H1 (cell line): ENCODE measurements around the gene USHBP1. TPM values are rescaled to one million over a fixed set of nuclear protein-coding genes. Genes with fewer than 3 reads are reported as not detected.
A peak's percentile ranks its signal among the peaks of the same experiment; 100 is the strongest.

ENCODE experiments used
- CTCF ChIA-PET: fragments of 300-600 bp; sonication (Branson Sonifier 250); formaldehyde crosslinking; loops from one replicate; lab custom pipeline; 2021; ENCODE audit not compliant: partially characterized antibody; lab: Charles Lee
- POLR2A ChIA-PET: fragments of 300-600 bp; sonication (Branson Sonifier 250); formaldehyde crosslinking; loops from one replicate; lab custom pipeline; 2021; ENCODE audit warnings: inconsistent platforms; ENCODE audit not compliant: partially characterized antibody; lab: Charles Lee
- DNase-seq, 2 experiments: peaks; one replicate each; pipeline versions ENCODE4 v3.0.0 to v3.0.0-alpha.2; 2010 to 2022; ENCODE audit warnings: low spot score in 2 of 2, low read depth in 1 of 2, mixed read lengths in 1 of 2
- FAIRE-seq: peaks from 2 replicates; lab custom pipeline; 2011; peaks lifted over from hg19 to GRCh38; lab: Jason Lieb, UNC
- H2AFZ ChIP-seq: 2 replicates; pipeline ENCODE4 v1.8.1; 2012; ENCODE audit warnings: low read length, inconsistent platforms
- H2AK5ac ChIP-seq: 2 replicates; pipeline ENCODE4 v1.6.1; 2013; ENCODE audit warnings: low read depth, low read length
- H2BK120ac ChIP-seq: replicated peaks from 2 replicates; pipeline ENCODE3; 2013; ENCODE audit warnings: low read depth, low read length, inconsistent platforms
- H2BK12ac ChIP-seq: 2 replicates; pipeline ENCODE4 v1.6.1; 2013; ENCODE audit warnings: low read depth, low read length
- H2BK15ac ChIP-seq: 2 replicates; pipeline ENCODE4 v1.6.1; 2013; ENCODE audit warnings: low read length
- H2BK20ac ChIP-seq: 2 replicates; pipeline ENCODE4 v1.6.1; 2013; ENCODE audit warnings: low read length
- H2BK5ac ChIP-seq: 2 replicates; pipeline ENCODE4 v1.6.1; 2013; ENCODE audit warnings: low read depth, low read length
- H3K14ac ChIP-seq: 2 replicates; pipeline ENCODE4 v1.6.1; 2013; ENCODE audit warnings: inconsistent platforms; ENCODE audit not compliant: insufficient read length
- H3K18ac ChIP-seq: 2 replicates; pipeline ENCODE4 v1.6.1; 2013; ENCODE audit warnings: low read length; ENCODE audit errors: extremely low read depth
- H3K23ac ChIP-seq: 2 replicates; pipeline ENCODE4 v1.6.1; 2013; ENCODE audit warnings: inconsistent platforms; ENCODE audit not compliant: insufficient read length
- H3K23me2 ChIP-seq: 2 replicates; pipeline ENCODE4 v1.6.1; 2013; ENCODE audit warnings: low read depth, low read length
- H3K27ac ChIP-seq: 2 replicates; pipeline ENCODE4 v1.6.1; 2011; ENCODE audit warnings: low read depth, low read length, inconsistent platforms
- H3K27me3 ChIP-seq, 4 experiments: replicated peaks in 1 of 4; 1 replicate in 1 of 4; 2 replicates in 3 of 4; pipeline versions ENCODE4 v1.6.1 to v1.8.1; 2011 to 2013; ENCODE audit warnings: low read length in 3 of 4, mild to moderate bottlenecking in 3 of 4, inconsistent platforms in 2 of 4, mixed read lengths in 2 of 4, moderate library complexity in 1 of 4; ENCODE audit not compliant: control insufficient read depth in 3 of 4, insufficient read depth in 3 of 4; ENCODE audit errors: extremely low read depth in 1 of 4
- H3K36me3 ChIP-seq, 4 experiments: 2 replicates each; pipeline versions ENCODE4 v1.6.1 to v1.8.1; 2011 to 2013; ENCODE audit warnings: mild to moderate bottlenecking in 4 of 4, low read length in 3 of 4, moderate library complexity in 2 of 4, control low read depth in 1 of 4, inconsistent platforms in 1 of 4; ENCODE audit not compliant: insufficient read depth in 4 of 4, control insufficient read depth in 2 of 4
- H3K4ac ChIP-seq: replicated peaks from 2 replicates; pipeline ENCODE3; 2013; ENCODE audit warnings: low read length, low read depth, mixed read lengths, inconsistent platforms; ENCODE audit not compliant: insufficient read length
- H3K4me1 ChIP-seq, 4 experiments: replicated peaks in 1 of 4; 1 replicate in 1 of 4; 2 replicates in 3 of 4; pipeline versions ENCODE4 v1.6.1 to v1.8.1; 2011 to 2013; ENCODE audit warnings: low read length in 3 of 4, inconsistent platforms in 2 of 4, mixed read lengths in 1 of 4; ENCODE audit not compliant: insufficient read depth in 4 of 4, control insufficient read depth in 3 of 4
- H3K4me2 ChIP-seq, 2 experiments: 2 replicates each; pipeline versions ENCODE4 v1.6.1 to v1.8.1; 2011 to 2013; ENCODE audit warnings: low read depth in 2 of 2, low read length in 2 of 2, control low read depth in 1 of 2, inconsistent platforms in 1 of 2, mild to moderate bottlenecking in 1 of 2; ENCODE audit not compliant: insufficient read depth in 1 of 2
- H3K4me3 ChIP-seq, 4 experiments: fragments of 200-600, 300-600 bp in 1 of 4; sonication (generic), shearing (Covaris generic), sonication (Bioruptor Twin) in 1 of 4; 2 replicates each; pipeline versions ENCODE4 v1.5.1 to v1.8.1; 2011 to 2016; ENCODE audit warnings: low read length in 4 of 4, low read depth in 3 of 4, control low read depth in 2 of 4, inconsistent platforms in 2 of 4, mild to moderate bottlenecking in 2 of 4, mixed read lengths in 1 of 4, moderate library complexity in 1 of 4; ENCODE audit not compliant: insufficient read depth in 2 of 4; ENCODE audit errors: extremely low read depth in 1 of 4
- H3K56ac ChIP-seq: replicated peaks from 2 replicates; pipeline ENCODE3; 2013; ENCODE audit warnings: low read depth, mild to moderate bottlenecking, mixed read lengths, low read length, inconsistent platforms; ENCODE audit not compliant: insufficient read length
- H3K79me1 ChIP-seq: 2 replicates; pipeline ENCODE4 v1.6.1; 2013; ENCODE audit warnings: low read depth, low read length, control low read depth
- H3K79me2 ChIP-seq, 2 experiments: 2 replicates each; pipeline versions ENCODE4 v1.6.1 to v1.8.1; 2012 to 2013; ENCODE audit warnings: low read length in 2 of 2, mild to moderate bottlenecking in 2 of 2, inconsistent platforms in 1 of 2; ENCODE audit not compliant: insufficient read depth in 2 of 2, control insufficient read depth in 1 of 2
- H3K9ac ChIP-seq, 4 experiments: replicated peaks in 1 of 4; 1 replicate in 1 of 4; 2 replicates in 3 of 4; pipeline versions ENCODE4 v1.6.1 to v1.8.1; 2011 to 2013; ENCODE audit warnings: low read depth in 3 of 4, low read length in 3 of 4, control low read depth in 2 of 4, mild to moderate bottlenecking in 2 of 4, moderate library complexity in 2 of 4, inconsistent platforms in 1 of 4; ENCODE audit errors: extremely low read depth in 1 of 4
- H3K9me3 ChIP-seq, 2 experiments: 2 replicates each; pipeline versions ENCODE4 v1.6.1 to v1.8.1; 2012 to 2013; ENCODE audit warnings: mild to moderate bottlenecking in 2 of 2, moderate library complexity in 2 of 2, control low read depth in 1 of 2, inconsistent platforms in 1 of 2, low read depth in 1 of 2, low read length in 1 of 2, mixed read lengths in 1 of 2; ENCODE audit not compliant: insufficient read depth in 2 of 2
- H4K20me1 ChIP-seq, 2 experiments: replicated peaks in 1 of 2; 2 replicates each; pipeline versions ENCODE3 to v1.8.1; 2011 to 2013; ENCODE audit warnings: inconsistent platforms in 2 of 2, low read length in 2 of 2, mild to moderate bottlenecking in 1 of 2; ENCODE audit not compliant: insufficient read depth in 2 of 2, control insufficient read depth in 1 of 2
- H4K5ac ChIP-seq: 2 replicates; pipeline ENCODE4 v1.6.1; 2013; ENCODE audit warnings: low read length, low read depth, mixed read lengths, inconsistent platforms; ENCODE audit not compliant: insufficient read length
- H4K8ac ChIP-seq: 2 replicates; pipeline ENCODE4 v1.8.0; 2013; ENCODE audit warnings: mild to moderate bottlenecking, moderate library complexity, low read length, inconsistent platforms; ENCODE audit not compliant: insufficient read depth; ENCODE audit errors: extremely low read depth
- H4K91ac ChIP-seq: replicated peaks from 2 replicates; pipeline ENCODE3; 2013; ENCODE audit warnings: low read length, mixed read lengths, inconsistent platforms; ENCODE audit not compliant: insufficient read length
- CTCF ChIP-seq, 3 experiments: IDR thresholded peaks; 1 replicate in 2 of 3; 2 replicates in 1 of 3; pipeline versions ENCODE4 v1.5.1 to v1.6.1; 2011; ENCODE audit warnings: low read length in 3 of 3, mild to moderate bottlenecking in 3 of 3, inconsistent platforms in 2 of 3, low read depth in 1 of 3, moderate library complexity in 1 of 3; ENCODE audit not compliant: insufficient read depth in 1 of 3; ENCODE audit errors: control extremely low read depth in 1 of 3
- KDM4A ChIP-seq: IDR thresholded peaks from one replicate; pipeline ENCODE4 v1.7.1; 2012; ENCODE audit warnings: low read depth, mild to moderate bottlenecking, moderate library complexity, low read length, inconsistent platforms; ENCODE audit not compliant: severe bottlenecking
- RAD21 ChIP-seq, 2 experiments: IDR thresholded peaks in 1 of 2; conservative IDR thresholded peaks in 1 of 2; 2 replicates each; pipeline ENCODE4 v1.6.1; 2011; ENCODE audit warnings: low read depth in 2 of 2, low read length in 2 of 2, improper control_type of control experiment in 1 of 2, inconsistent platforms in 1 of 2, mild to moderate bottlenecking in 1 of 2, moderate library complexity in 1 of 2
- RBBP5 ChIP-seq: IDR thresholded peaks from 2 replicates; pipeline ENCODE4 v1.7.1; 2012; ENCODE audit warnings: low read depth, mild to moderate bottlenecking, inconsistent platforms, low read length, moderate library complexity, borderline replicate concordance
- WGBS, 2 experiments: shearing (Covaris generic) in 1 of 2; methylation state at CpG; one replicate each; pipeline versions ENCODE4 v1.1.6 to v1.1.7; 2013 to 2015; ENCODE audit warnings: low lambda C conversion rate in 2 of 2, mixed read lengths in 2 of 2, inconsistent platforms in 1 of 2, low coverage in 1 of 2, missing lambda C conversion rate in 1 of 2; ENCODE audit not compliant: insufficient replicate concordance in 2 of 2, insufficient coverage in 1 of 2, insufficient read length in 1 of 2; ENCODE audit errors: extremely low coverage in 1 of 2, missing lambda C conversion rate in 1 of 2; 5-methylcytosine and 5-hydroxymethylcytosine counted together
- polyA plus RNA-seq, 7 experiments: library from polyadenylated mRNA; depleted of rRNA in 3 of 7; stranded (reverse) in 5 of 7; unstranded in 2 of 7; fragments of >200 nt in 5 of 7; fragments of 200-250 nt in 2 of 7; gene quantifications; 1 replicate in 5 of 7; 2 replicates in 1 of 7; 4 replicates in 1 of 7; pipeline versions ENCODE4 v1.2.1 to v1.2.3, GENCODE V29; 2011 to 2013; ENCODE audit warnings: missing spikeins in 2 of 7, mixed read lengths in 2 of 7
- total RNA-seq: library from RNA; stranded (reverse); fragmentation: NEBNext Ultra II Directional; extraction: Animal tissue kit (Norgen Biotek cat#: 25700); gene quantifications from 2 replicates; pipeline ENCODE4 v1.2.1, GENCODE V29; 2021

The USHBP1 gene
- total and polyA plus RNA-seq, 2 of the 8 experiments (the other 6 are each of a cell fraction or from before 2014, with no cell fraction given): 5.0 to 7.5 TPM

- H3K79me2 ChIP-seq: peaks cover 0 to 6% of the 10 kb centered on the region in 2 experiments; a peak in 1 of 4 replicates
- H3K4me2 ChIP-seq: no peak overlapping the region
- H4K5ac ChIP-seq: no peak overlapping the region
- no peak overlapping the region for H3K4ac ChIP-seq
- WGBS, 2 experiments: 92% methylated on average over 4 of the region's 4 CpGs; no CpG with 5 or more reads in 1 of the 2 experiments
- H2BK5ac ChIP-seq: no peak overlapping the region
- H3K27ac ChIP-seq: no peak overlapping the region
- H3K56ac ChIP-seq: no peak overlapping the region
- H3K23ac ChIP-seq: no peak overlapping the region
- H3K9me3 ChIP-seq: peaks cover 0 to 3% of the 10 kb centered on the region in 2 experiments; a peak in 1 of 4 replicates
- peaks cover 5% of the 10 kb centered on the region; the same call in 1 of the 2 replicates for H3K23me2 ChIP-seq
- no peak overlapping the region for H3K14ac ChIP-seq
- H4K91ac ChIP-seq: no peak overlapping the region
- FAIRE-seq (no peak), DNase-seq (no peak)
- ChIA-PET POLR2A (interaction anchor here (0.6 to 2.3 kb wide), 4 partner anchors 16 to 69 kb away, joined by 4 to 5 read pairs (median 4); no protein-coding TSS in a partner anchor), CTCF (interaction anchor here (2.0 kb wide), 1 partner anchor 10 kb away, joined by 12 read pairs; the partner anchor contains the start of gene MRPL34)
- no peak overlapping the region for H2BK20ac ChIP-seq
- no peak overlapping the region for H2BK120ac ChIP-seq
- H3K79me1 ChIP-seq: peaks cover 7% of the 10 kb centered on the region
- H4K8ac ChIP-seq: no peak overlapping the region
- H2AFZ ChIP-seq: no peak overlapping the region
- H2AK5ac ChIP-seq: no peak overlapping the region
- H2BK15ac ChIP-seq: no peak overlapping the region
- no peaks in the 10 kb centered on the region for H3K27me3 ChIP-seq
- peaks cover 0 to 17% (median 8%) of the 10 kb centered on the region in 4 experiments; a peak in 5 of 8 replicates for H3K36me3 ChIP-seq
- TF ChIP-seq CTCF (IDR thresholded peaks at IDR 0.05; ENCODE audit: control extremely low read depth in 1 of 3, insufficient read depth in 1 of 3, low read depth in 1 of 3, low read length in 3 of 3) (peak in 1 of 3 experiments; percentile 22; a peak in 1 of 4 replicates), RAD21 (IDR thresholded peaks at IDR 0.05 in 1 of 2, conservative IDR thresholded peaks at IDR 0.05 in 1 of 2; ENCODE audit: low read depth in 2 of 2, low read length in 2 of 2) (peak; percentile 8 to 17; a peak in 1 of 4 replicates), KDM4A (no peak), RBBP5 (no peak)
- H3K18ac ChIP-seq: no peak overlapping the region
- H4K20me1 ChIP-seq: peaks cover 0 to 11% of the 10 kb centered on the region in 2 experiments
- H3K4me3 ChIP-seq: no peak overlapping the region
- peaks cover 0 to 5% (median 4%) of the 10 kb centered on the region in 4 experiments; a peak in 5 of 7 replicates for H3K4me1 ChIP-seq
- no peak overlapping the region for H3K9ac ChIP-seq
- no peak overlapping the region for H2BK12ac ChIP-seq
Measured at GRCh38 chr19:17296273-17296672, 31.7 kb upstream of the USHBP1 start.
